HG02763 (cell line): ENCODE results near the gene ONECUT3.

Experiments used
- ATAC-seq: cut with Tn5 transposase; IDR thresholded peaks from one replicate; pipeline ENCODE4 v1.9.1; 2021; ENCODE audit warnings: mild to moderate bottlenecking, moderate library complexity; ENCODE audit not compliant: unreplicated experiment

Gene ONECUT3

GRCh38 chr19:1767464-1767933 lies 14.2 kb downstream of the ONECUT3 start:
- no peak for ATAC-seq

GRCh38 chr19:1768248-1768647 lies 14.9 kb downstream of the ONECUT3 start:
- no peak for ATAC-seq

GRCh38 chr19:1768918-1769644 lies 15.8 kb downstream of the ONECUT3 start:
- no peak for ATAC-seq

- no peak for ATAC-seq
These were observed 16.3 kb downstream of the ONECUT3 start for GRCh38 chr19:1769645-1769985.

- no peak for ATAC-seq
These were observed 17.7 kb downstream of the ONECUT3 start for GRCh38 chr19:1770866-1771576.

- no peak for ATAC-seq
These were observed 19.9 kb downstream of the ONECUT3 start for GRCh38 chr19:1773184-1773583.

GRCh38 chr19:1774989-1775772 lies 21.9 kb downstream of the ONECUT3 start:
- no peak for ATAC-seq

- ATAC-seq = no peak
These were observed 22.8 kb downstream of the ONECUT3 start for GRCh38 chr19:1775951-1776605.

GRCh38 chr19:1776606-1777147 lies 23.4 kb downstream of the ONECUT3 start:
- ATAC-seq = no peak

- ATAC-seq = no peak
These were observed 23.8 kb downstream of the ONECUT3 start for GRCh38 chr19:1777149-1777548.

GRCh38 chr19:1779574-1779973 lies 26.3 kb downstream of the ONECUT3 start:
- ATAC-seq = no peak

GRCh38 chr19:1780272-1780958 lies 27.1 kb downstream of the ONECUT3 start:
- ATAC-seq = no peak

GRCh38 chr19:1782521-1782920 lies 29.2 kb downstream of the ONECUT3 start:
- ATAC-seq = no peak

GRCh38 chr19:1783354-1783753 lies 30.0 kb downstream of the ONECUT3 start:
- no peak for ATAC-seq

GRCh38 chr19:1783874-1784273 lies 30.6 kb downstream of the ONECUT3 start:
- ATAC-seq = no peak

GRCh38 chr19:1785310-1785709 lies 32.0 kb downstream of the ONECUT3 start:
- no peak for ATAC-seq

- ATAC-seq = no peak
These were observed 33.4 kb downstream of the ONECUT3 start for GRCh38 chr19:1786668-1787067.

GRCh38 chr19:1787116-1787515 lies 33.8 kb downstream of the ONECUT3 start:
- ATAC-seq = no peak

GRCh38 chr19:1789261-1790041 lies 36.1 kb downstream of the ONECUT3 start:
- ATAC-seq = no peak
